NCI-H187 treated with DMSO at 0.1 percent for 48 hours (cell line): ENCODE data around the gene PFKFB3.
"Not testable (repeated sequence)": the region's sequence is repeated elsewhere in the genome, so short reads cannot be mapped to it uniquely, and the experiment has no call there.

Experiments
- DNase-seq: peaks from one replicate; lab custom pipeline; 2025; lab: John Stamatoyannopoulos, UW

PFKFB3 gene

GRCh38 chr10:6272126-6272525, 69.4 kb downstream of the PFKFB3 start:
- no peak for DNase-seq

- no peak for DNase-seq
Observed at GRCh38 chr10:6273351-6273750, 70.6 kb downstream of the PFKFB3 start.

- no peak for DNase-seq
Observed at GRCh38 chr10:6274040-6274439, 71.3 kb downstream of the PFKFB3 start.

GRCh38 chr10:6274484-6274883, 71.8 kb downstream of the PFKFB3 start:
- no peak for DNase-seq

GRCh38 chr10:6275022-6275997, 72.6 kb downstream of the PFKFB3 start:
- no peak for DNase-seq

GRCh38 chr10:6276356-6276755, 73.6 kb downstream of the PFKFB3 start:
- no peak for DNase-seq

- DNase-seq = no peak
Observed at GRCh38 chr10:6278519-6279120, 75.9 kb downstream of the PFKFB3 start.

GRCh38 chr10:6279540-6280267, 77.0 kb downstream of the PFKFB3 start:
- DNase-seq = no peak

GRCh38 chr10:6280291-6280690, 77.6 kb downstream of the PFKFB3 start:
- DNase-seq = no peak

GRCh38 chr10:6282454-6282958, 79.8 kb downstream of the PFKFB3 start:
- DNase-seq = no peak

- no peak for DNase-seq
Observed at GRCh38 chr10:6283655-6284054, 80.9 kb downstream of the PFKFB3 start.

GRCh38 chr10:6290621-6291020, 87.9 kb downstream of the PFKFB3 start:
- DNase-seq = not testable (repeated sequence)

- DNase-seq = no peak
Observed at GRCh38 chr10:6292741-6293151, 90.0 kb downstream of the PFKFB3 start.

GRCh38 chr10:6296425-6296824, 93.7 kb downstream of the PFKFB3 start:
- DNase-seq = not testable (repeated sequence)

GRCh38 chr10:6296828-6297251, 94.1 kb downstream of the PFKFB3 start:
- DNase-seq = no peak

GRCh38 chr10:6297522-6297921, 94.8 kb downstream of the PFKFB3 start:
- no peak for DNase-seq

GRCh38 chr10:6297951-6298381, 95.2 kb downstream of the PFKFB3 start:
- no peak for DNase-seq

GRCh38 chr10:6298428-6298827, 95.7 kb downstream of the PFKFB3 start:
- no peak for DNase-seq

GRCh38 chr10:6299234-6299633, 96.5 kb downstream of the PFKFB3 start:
- no peak for DNase-seq

GRCh38 chr10:6299743-6300105, 97.0 kb downstream of the PFKFB3 start:
- no peak for DNase-seq

- DNase-seq = no peak
Observed at GRCh38 chr10:6300106-6300783, 97.5 kb downstream of the PFKFB3 start.
